Stimulated activated CD4-positive, alpha-beta T cell treated with anti-CD3 and anti-CD28 coated beads, Interleukin-1b, Interleukin-23, amount 100 ng/mL, for 1 hour (primary cell): ENCODE results near the gene NRXN2.

ENCODE experiments used
- DNase-seq, 2 donors: peaks; one replicate each; pipeline ENCODE4 v3.0.0-alpha.2; 2020; ENCODE audit warnings: low read depth in 2 of 2

The NRXN2 gene

DNA sequence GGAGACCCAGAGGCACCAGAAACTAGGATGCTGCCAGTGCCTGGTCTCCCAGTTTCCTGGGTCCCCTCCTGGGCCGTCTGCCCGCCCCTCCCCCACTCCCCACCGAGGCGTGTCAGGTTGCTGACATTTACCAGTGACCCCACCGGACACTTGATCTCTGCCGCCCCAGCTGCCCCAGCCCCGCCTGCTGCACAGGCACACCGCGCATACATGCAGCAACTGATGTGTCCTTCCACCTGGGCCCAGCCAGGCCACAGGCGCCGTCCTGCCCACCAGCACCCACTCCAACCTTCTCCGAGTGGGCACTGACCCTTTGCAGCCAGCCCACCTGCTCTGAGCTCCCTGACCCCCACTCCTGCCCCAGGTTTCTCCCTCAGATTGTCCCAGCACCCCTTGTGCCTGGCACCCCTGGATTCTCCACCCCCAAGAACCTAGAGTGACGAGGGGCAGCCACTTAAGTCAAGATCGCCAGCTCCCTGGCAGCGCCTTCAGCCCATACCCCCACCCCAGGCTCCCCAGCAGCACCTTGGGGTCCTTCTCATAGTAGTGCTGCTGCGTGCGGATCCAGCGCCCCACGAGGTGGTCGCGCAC is 36.2 kb upstream of the NRXN2 start:
- DNase-seq = no peak

- DNase-seq = no peak
These were observed 35.5 kb upstream of the NRXN2 start for GRCh38 chr11:64758330-64759079.

DNA sequence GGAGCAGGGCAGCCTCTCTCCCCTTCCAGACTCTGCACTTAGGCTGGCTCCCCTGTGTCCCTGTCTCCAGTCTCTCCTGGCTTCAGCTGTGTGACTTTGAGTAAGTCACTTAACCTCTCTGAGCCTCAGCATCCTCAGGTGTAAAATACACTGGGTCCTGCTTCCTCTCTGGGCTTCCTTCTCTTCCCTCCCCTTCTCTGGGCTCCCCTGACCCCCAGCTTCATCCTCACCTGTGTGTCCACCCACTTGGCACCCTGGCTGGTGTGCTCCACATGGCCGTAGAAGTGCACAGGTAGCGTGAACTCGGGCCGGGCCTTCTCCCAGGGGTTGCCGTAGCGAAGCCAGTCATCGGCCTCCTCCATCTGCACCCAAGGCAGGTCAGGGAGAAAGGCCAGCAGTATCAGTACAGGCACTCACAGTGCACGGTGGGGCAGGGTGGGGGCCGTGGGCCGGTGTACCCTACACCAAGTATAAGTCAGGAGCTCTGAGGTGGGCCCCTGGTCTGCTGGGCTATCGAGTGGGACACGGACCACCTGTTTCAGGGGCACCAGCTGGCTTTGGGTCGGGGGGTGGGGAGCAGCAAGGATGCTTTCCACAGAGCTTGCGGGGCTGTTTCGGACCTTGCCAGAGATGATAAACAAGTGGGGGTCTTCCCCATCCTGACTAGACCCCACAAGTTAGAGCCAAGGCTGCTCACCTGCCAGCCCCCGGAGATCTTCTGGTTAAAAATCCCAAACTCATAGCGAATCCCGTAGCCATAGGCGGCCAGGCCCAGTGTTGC is 34.7 kb upstream of the NRXN2 start:
- no peak for DNase-seq

DNA sequence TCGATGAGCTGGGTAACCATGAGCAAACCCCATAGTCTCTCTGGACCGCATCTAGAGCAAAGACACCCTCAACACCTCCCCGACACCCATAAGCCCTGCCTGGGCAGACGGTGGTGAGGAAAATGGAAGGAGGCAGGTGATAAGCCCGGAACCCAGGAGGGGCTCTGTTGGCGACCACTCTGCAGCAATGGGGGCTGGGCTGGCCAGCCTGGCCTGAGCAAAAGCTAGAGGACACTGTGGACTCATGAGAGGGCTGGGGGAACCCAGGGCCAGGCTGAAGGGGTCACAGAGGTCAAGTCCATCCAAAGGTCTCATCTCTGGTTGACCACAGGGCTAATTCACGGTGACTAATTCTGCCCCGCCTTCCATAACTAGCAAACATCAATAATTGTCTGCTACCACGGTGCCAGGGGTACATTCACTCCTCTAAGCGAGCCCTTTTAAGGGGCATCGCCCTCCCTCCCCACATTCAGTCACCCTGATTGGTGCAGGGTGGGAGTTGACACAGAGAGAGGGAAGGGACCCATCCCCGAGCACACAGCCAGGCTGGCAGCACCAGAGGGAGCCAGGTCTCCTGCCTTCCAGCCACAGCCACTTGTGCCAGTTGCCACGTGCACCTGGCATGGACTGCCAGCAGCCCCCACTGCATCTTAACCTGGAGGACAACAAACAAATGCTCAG is 32.8 kb upstream of the NRXN2 start:
- DNase-seq = no peak

- DNase-seq = no peak
These were observed 32.1 kb upstream of the NRXN2 start for GRCh38 chr11:64754919-64755662.

DNA sequence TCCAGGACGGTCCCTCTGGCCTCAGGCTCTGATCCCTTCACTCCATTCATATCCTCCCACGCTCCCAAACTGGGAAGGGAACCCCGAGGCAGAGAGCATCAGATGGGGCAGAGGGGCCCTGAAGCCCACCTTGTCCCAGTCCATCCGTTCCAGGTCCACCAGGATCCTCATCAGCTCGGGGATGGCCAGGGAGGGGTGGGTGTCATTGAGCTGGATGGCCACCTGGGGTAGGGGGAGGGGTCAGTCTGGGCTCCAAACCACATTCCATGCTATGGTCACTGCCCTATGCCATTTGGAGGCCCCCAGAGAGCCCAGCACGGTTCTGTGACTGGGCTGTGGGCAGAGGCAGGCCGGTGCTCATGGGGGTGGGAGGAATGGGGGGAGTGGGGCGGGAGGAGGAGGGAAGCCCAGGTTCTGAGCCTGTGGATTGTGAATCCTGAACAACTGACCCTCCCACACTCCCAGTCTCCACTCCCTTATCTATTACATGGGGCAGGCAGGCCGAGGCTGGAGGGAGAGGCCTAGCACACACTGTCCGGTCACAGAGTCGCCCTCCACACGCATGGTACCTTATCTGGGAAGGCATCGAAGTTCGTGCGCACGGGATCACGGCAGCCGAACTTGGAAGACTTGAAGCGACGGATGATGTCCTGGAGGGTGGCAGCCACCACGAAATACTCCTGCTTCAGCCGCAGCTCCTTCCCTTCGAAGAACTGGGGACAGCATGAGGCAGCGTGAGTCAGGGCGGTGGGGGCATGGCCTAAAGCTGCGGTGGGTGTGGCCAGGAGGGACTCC is 31.3 kb upstream of the NRXN2 start:
- no peak for DNase-seq

GRCh38 chr11:64753380-64754123 is 30.6 kb upstream of the NRXN2 start:
- DNase-seq = no peak

DNA sequence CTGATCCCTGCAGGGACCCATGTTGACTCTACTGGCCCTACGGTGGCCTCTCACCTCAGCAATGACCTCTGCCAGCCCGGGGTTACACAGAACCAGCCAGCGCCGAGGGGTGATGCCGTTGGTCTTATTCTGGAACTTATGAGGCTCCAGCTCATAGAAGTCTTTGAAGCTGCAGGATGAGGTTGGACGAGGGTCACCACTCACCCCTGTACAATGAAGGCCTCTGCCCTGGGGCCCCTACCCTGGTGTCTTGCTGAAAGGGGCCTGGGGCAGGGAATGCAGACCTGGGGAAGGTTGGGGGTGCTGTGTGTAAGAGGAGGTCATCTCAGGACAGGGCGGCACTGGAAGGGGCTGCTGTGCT is 30.0 kb upstream of the NRXN2 start:
- DNase-seq = no peak

DNA sequence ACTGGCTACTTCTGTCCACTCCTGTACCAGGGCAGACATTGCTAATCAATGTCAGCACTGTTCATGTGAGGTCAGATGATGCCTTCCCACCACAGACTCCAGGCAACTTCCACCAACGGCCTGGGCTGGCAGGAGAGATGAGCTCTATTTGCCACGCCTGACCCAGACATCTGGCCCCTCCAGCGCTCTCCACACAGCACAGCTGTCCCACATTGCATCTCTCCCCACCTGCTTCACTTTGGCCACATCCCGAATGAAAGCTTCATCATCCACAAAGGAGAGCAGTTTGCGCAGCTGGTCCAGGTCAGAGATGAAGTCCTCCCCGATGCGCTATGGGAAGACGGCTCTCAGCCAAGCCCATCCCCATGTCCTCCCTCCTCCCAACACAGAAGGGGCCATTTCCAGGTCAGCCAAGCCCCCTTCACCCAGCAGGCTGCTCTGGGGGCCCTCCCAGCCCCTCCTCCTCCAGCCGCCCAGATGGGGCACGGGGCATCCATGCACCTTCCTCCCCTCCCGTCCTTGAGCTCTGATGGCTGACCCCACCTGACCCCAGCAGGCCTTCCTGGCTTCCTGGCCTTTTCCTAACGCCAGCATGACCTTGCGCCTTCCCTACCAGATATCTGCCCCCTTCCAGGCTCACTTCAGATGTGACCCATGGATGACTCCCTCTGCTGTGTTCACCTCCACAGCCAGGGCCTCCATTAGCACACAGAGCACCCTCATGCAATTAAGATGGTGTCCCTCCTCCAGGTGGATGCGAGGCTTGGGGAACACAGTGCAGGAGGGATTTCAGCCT is 29.4 kb upstream of the NRXN2 start:
- DNase-seq = no peak

DNA sequence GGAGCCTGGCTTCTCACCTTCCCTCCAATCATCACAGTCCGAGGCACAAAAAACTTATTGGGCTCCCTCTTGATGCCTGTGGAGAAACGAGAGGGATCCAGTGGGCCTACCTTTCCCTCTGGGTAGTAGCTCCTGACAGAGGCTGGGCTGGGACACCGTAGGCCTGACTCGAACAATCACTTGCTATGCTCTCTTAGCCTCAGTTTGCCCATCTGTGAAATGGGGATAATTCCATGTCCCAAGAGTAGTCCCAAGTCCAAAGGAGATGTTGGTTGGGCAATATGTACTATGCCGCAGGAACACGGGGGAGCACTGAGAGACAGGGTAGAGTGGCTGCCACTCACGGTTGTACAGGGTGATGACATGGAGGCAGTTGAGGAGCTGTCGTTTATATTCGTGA is 28.6 kb upstream of the NRXN2 start:
- DNase-seq = no peak

DNA sequence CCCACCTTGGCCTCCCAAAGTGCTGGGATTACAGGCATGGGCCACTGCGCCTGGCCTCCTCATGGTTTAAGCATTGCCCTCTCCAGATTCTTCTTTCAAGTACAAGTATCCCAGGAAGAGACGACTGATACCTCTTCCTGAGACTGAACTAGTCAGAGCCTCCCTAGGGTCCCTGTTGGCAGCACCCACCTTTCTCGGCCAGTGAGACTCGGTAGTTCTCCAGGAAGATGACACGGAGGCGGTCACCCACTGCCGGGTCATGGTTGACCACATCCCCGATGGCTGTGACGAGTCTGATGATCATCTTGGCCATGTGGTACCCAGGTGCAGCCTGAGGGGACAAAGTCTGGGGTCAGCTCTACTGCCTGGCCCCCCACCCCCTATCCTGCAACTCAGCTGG is 28.1 kb upstream of the NRXN2 start:
- no peak for DNase-seq

- DNase-seq = no peak
These were observed 27.5 kb upstream of the NRXN2 start for GRCh38 chr11:64750361-64751054.

DNA sequence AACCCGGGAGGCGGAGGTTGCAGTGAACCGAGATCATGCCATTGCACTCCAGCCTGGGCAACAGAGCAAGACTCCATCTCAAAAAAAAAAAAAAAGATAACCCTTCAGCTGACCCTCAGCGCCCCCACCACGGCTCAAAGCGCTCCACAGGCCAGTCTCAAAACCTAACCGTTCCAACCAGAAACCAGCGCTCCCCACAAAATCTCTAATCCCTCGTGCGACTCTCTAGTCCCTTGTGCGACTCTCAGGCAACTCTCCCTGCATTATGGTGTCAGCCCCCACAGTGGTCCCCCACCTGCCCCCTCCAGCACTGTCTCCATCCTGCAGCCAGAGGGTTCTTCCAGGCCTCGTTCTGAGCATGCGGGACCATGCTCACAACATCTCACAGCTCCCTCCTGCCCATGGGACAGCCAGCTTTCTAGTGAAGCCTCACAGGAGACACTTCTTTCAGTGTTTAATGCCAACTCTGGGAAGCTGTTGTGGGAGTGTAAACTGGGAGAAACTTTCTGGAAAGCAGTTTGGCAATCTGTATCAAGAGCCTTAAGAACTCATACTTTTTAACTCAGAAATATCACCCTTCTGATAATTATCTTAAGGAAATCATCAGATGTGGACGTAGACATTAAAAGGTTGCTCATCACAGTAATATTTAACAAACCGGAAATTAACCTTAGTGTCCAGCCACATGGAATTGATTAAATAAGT is 25.1 kb upstream of the NRXN2 start:
- DNase-seq = no peak

GRCh38 chr11:64746486-64746885 is 23.5 kb upstream of the NRXN2 start:
- no peak for DNase-seq

- DNase-seq = peak in 1 of 2 donors; percentile 50
These were observed 22.7 kb upstream of the NRXN2 start for GRCh38 chr11:64745521-64746328.

DNA sequence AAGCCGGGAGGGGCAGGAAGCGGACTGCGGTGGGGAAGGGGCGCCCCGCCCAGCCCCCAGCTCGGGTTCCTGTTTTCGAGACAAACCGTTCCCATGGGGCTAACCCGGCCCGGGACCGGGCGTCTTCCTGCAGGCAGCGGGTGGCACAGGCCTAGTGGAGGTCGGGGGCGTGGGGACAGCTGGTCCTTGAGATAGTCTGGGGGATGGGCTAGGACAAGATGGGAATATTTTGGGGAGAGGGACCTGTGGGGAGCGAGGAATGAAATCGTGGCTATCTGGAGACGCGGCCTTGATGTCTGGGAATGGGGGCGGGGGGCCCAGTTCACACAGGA is 22.2 kb upstream of the NRXN2 start:
- peak in 1 of 2 donors; percentile 69 for DNase-seq

- no peak for DNase-seq
These were observed 21.7 kb upstream of the NRXN2 start for GRCh38 chr11:64744544-64745188.
